ENCODE measurements around the gene FBLN5.

GRCh38 chr14:91934554-91935285, 12.8 kb downstream of the FBLN5 start:
- TF ChIP-seq CTCF (IDR thresholded peaks at IDR 0.05; ENCODE audit: poor library complexity): no peak
- no peak for TF ChIP-seq EZH2 (IDR thresholded peaks at IDR 0.05; ENCODE audit: borderline replicate concordance)

All from hepatocyte (in vitro differentiated cells).